HCT116 (cell line): ENCODE data around the gene PREPL.

Source experiments
- CEBPB ChIP-seq: IDR thresholded peaks from 2 replicates; pipeline ENCODE4 v1.6.1; 2012; ENCODE audit warnings: low read depth
- CTCF ChIP-seq, 3 experiments: fragments of 200-600 bp in 1 of 3; sonication (generic) in 1 of 3; IDR thresholded peaks in 2 of 3; conservative IDR thresholded peaks in 1 of 3; 2 replicates each; pipeline ENCODE4 v1.5.1; 2012 to 2017; ENCODE audit warnings: low read depth in 2 of 3, low read length in 2 of 3, antibody characterized with exemption in 1 of 3, borderline replicate concordance in 1 of 3, control low read depth in 1 of 3, mild to moderate bottlenecking in 1 of 3, mixed read lengths in 1 of 3, mixed run types in 1 of 3, moderate library complexity in 1 of 3; ENCODE audit not compliant: insufficient read depth in 1 of 3
- FOSL1 ChIP-seq: IDR thresholded peaks from 2 replicates; pipeline ENCODE4 v1.6.1; 2012; ENCODE audit warnings: low read depth
- ZNF274 ChIP-seq: fragments of 200-500 bp; sonication (Bioruptor generic); IDR thresholded peaks from 2 replicates; pipeline ENCODE4 v1.6.1; 2014; ENCODE audit warnings: mild to moderate bottlenecking, low read depth, low read length, inconsistent platforms

- TF ChIP-seq CTCF (IDR thresholded peaks at IDR 0.05 in 2 of 3, conservative IDR thresholded peaks at IDR 0.05 in 1 of 3; ENCODE audit: borderline replicate concordance in 1 of 3, insufficient read depth in 1 of 3, low read depth in 2 of 3, low read length in 2 of 3), result peak; percentile 17 to 60 (median 22); a peak in 4 of 6 replicates
- TF ChIP-seq CEBPB, result no peak
- no peak for TF ChIP-seq ZNF274
- no peak for TF ChIP-seq FOSL1
Observed at GRCh38 chr2:44389895-44390294, 28.6 kb upstream of the PREPL start.
